Lung (tissue), 12 donors: ENCODE measurements around the gene MOB4. TPM values are rescaled to one million over a fixed set of nuclear protein-coding genes. Genes with fewer than 3 reads are reported as not detected.

Source experiments
- ATAC-seq: fragments of 200-7000 bp; cut with Tn5 transposase; one replicate; pipeline ENCODE4 v1.9.1; 2020; ENCODE audit warnings: moderate number of reproducible peaks; ENCODE audit not compliant: insufficient read depth, low FRiP score
- DNase-seq, 3 donors: peaks; one replicate each; pipeline ENCODE4 v3.0.0-alpha.2; 2013 to 2017
- H3K27ac ChIP-seq, 2 donors: one replicate each; pipeline ENCODE4 v1.5.1; 2013; ENCODE audit warnings: mild to moderate bottlenecking in 2 of 2, moderate library complexity in 2 of 2, control low read depth in 1 of 2, inconsistent platforms in 1 of 2, low read depth in 1 of 2, low read length in 1 of 2
- H3K27me3 ChIP-seq, 3 donors: one replicate each; pipeline ENCODE4 v1.5.1; 2013; ENCODE audit warnings: low read length in 2 of 3; ENCODE audit not compliant: control insufficient read depth in 3 of 3, insufficient read depth in 3 of 3
- H3K36me3 ChIP-seq, 4 donors: one replicate each; pipeline ENCODE4 v1.5.1; 2013; ENCODE audit warnings: low read length in 4 of 4, mild to moderate bottlenecking in 1 of 4, moderate library complexity in 1 of 4; ENCODE audit not compliant: control insufficient read depth in 4 of 4, insufficient read depth in 4 of 4
- H3K4me1 ChIP-seq, 5 donors: one replicate each; pipeline ENCODE4 v1.5.1; 2013; ENCODE audit warnings: low read length in 5 of 5, mild to moderate bottlenecking in 2 of 5, moderate library complexity in 1 of 5; ENCODE audit not compliant: control insufficient read depth in 5 of 5, insufficient read depth in 5 of 5
- H3K4me3 ChIP-seq: one replicate; pipeline ENCODE4 v1.5.1; 2013; ENCODE audit warnings: mild to moderate bottlenecking, control low read depth, moderate library complexity
- H3K9ac ChIP-seq, 2 donors: one replicate each; pipeline ENCODE4 v1.5.1; 2013; ENCODE audit warnings: low read length in 2 of 2, control low read depth in 1 of 2; ENCODE audit not compliant: insufficient read depth in 1 of 2
- H3K9me3 ChIP-seq, 4 donors: one replicate each; pipeline ENCODE4 v1.5.1; 2013; ENCODE audit warnings: low read length in 3 of 4, mild to moderate bottlenecking in 1 of 4, moderate library complexity in 1 of 4; ENCODE audit not compliant: control insufficient read depth in 4 of 4, insufficient read depth in 3 of 4
- WGBS, 2 donors: extraction: QIAGEN DNeasy Blood & Tissue Kit; methylation state at CpG; one replicate each; pipeline ENCODE4 v1.1.7; 2013; 5-methylcytosine and 5-hydroxymethylcytosine counted together
- polyA plus RNA-seq, 2 donors: library from polyadenylated mRNA; stranded (reverse); fragments of 200-250 nt; gene quantifications; one replicate each; pipeline ENCODE4 v1.2.1, GENCODE V29; 2013
- total RNA-seq, 2 donors: library from RNA; depleted of rRNA in 1 of 2; stranded (reverse); fragments of >200 nt in 1 of 2; gene quantifications; one replicate each; pipeline ENCODE4 v1.2.1, GENCODE V29; 2014 to 2021
- TF ChIP-seq, protein P1 (sequence below): IDR thresholded peaks from 2 replicates; pipeline ENCODE4 v1.5.1; 2012; ENCODE audit warnings: mild to moderate bottlenecking; ENCODE audit errors: control extremely low read depth, extremely low read depth
- donor health status: control.
- donor health status: control.
- donor health status: Bipolar disorder and iron deficiency.
- donor health status: healthy.
- donor health status: DM: yes; HTN: yes; CAD: no.

Gene MOB4
- total and polyA plus RNA-seq, 4 donors: 18.9 to 48.1 (median 26.0) TPM

GRCh38 chr2:197500503-197501131 lies 15.2 kb upstream of the MOB4 start:
- H3K4me1 ChIP-seq: peaks cover 0 to 20% (median 10%) of the 10 kb centered on the region in 5 donors
- DNase-seq: peak in 2 of 3 donors; percentile 34 to 61
- H3K36me3 ChIP-seq: peaks cover 9 to 35% (median 24%) of the 10 kb centered on the region in 4 donors
- H3K9me3 ChIP-seq: no peaks in the 10 kb centered on the region
- 0 to 1% methylated on average over 29 to 30 of the region's 30 CpGs for WGBS, 2 donors
- no peak for ATAC-seq
- peak overlapping the region; percentile 74 to 100 for H3K9ac ChIP-seq
- TF ChIP-seq, protein P1, sequence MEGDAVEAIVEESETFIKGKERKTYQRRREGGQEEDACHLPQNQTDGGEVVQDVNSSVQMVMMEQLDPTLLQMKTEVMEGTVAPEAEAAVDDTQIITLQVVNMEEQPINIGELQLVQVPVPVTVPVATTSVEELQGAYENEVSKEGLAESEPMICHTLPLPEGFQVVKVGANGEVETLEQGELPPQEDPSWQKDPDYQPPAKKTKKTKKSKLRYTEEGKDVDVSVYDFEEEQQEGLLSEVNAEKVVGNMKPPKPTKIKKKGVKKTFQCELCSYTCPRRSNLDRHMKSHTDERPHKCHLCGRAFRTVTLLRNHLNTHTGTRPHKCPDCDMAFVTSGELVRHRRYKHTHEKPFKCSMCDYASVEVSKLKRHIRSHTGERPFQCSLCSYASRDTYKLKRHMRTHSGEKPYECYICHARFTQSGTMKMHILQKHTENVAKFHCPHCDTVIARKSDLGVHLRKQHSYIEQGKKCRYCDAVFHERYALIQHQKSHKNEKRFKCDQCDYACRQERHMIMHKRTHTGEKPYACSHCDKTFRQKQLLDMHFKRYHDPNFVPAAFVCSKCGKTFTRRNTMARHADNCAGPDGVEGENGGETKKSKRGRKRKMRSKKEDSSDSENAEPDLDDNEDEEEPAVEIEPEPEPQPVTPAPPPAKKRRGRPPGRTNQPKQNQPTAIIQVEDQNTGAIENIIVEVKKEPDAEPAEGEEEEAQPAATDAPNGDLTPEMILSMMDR: no peak
- peak overlapping the region; percentile 87 to 97 for H3K27ac ChIP-seq
- peak overlapping the region; percentile 88 for H3K4me3 ChIP-seq
- no peaks in the 10 kb centered on the region for H3K27me3 ChIP-seq

DNA sequence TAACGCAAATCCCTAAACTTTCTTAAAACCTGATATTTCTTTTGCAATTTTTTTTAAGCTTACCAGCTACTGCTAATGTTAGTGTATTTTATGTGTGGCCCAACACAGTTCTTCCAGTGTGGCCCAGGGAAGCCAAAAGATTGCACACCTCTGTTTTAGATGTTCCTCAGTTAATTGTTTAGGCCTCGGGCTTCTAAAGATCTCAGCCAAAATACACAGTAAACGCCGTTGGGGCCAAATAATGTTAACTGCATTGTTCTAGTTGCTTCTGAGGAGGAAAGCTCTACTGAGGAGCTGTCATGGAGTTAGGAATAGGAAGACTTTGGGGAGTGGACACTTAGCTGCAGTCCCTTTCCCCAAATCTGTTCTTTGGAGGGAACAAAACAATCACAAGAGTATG lies 13.7 kb upstream of the MOB4 start:
- no peak overlapping the region for H3K27ac ChIP-seq

DNA sequence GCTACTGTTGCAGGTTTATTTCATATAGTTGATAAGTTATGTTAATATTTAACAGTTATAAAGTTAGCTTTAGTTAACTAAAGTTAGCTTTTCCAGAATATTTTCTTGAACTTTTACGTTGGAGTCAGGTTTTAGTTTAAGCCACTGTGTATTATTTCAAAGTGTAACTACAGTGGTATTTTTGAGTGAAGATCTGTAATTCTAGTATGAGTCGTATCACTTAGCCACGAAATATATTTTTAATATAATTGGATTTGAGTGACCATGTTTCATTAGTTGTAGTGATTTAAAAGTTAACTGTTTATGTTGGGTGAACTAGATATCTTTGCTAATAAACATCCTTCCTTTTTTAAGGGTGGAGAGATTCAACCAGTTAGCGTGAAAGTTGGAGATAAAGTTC lies 13.2 kb upstream of the MOB4 start:
- Histone ChIP-seq H3K27ac (no peak overlapping the region), H3K9me3 (no peaks in the 10 kb centered on the region), H3K4me1 (peaks cover 0 to 19% (median 8%) of the 10 kb centered on the region in 5 donors), H3K36me3 (peaks cover 5 to 20% (median 11%) of the 10 kb centered on the region in 4 donors), H3K4me3 (no peak overlapping the region), H3K9ac (no peak overlapping the region), H3K27me3 (no peaks in the 10 kb centered on the region)
- WGBS, 2 donors: 82 to 86% methylated on average over 4 of the region's 4 CpGs
- ATAC-seq (no peak), DNase-seq (no peak)
- TF ChIP-seq, protein P1: no peak

More for the DNA sequence above, 13.7 kb upstream of the MOB4 start:
- 59 to 78% methylated on average over 4 of the region's 4 CpGs for WGBS, 2 donors
- no peak overlapping the region for H3K4me3 ChIP-seq
- peak overlapping the region in 1 of 2 donors; percentile 58 for H3K9ac ChIP-seq
- peaks cover 0 to 20% (median 10%) of the 10 kb centered on the region in 5 donors for H3K4me1 ChIP-seq
- TF ChIP-seq, protein P1: no peak
- DNase-seq (no peak), ATAC-seq (no peak)
- H3K27me3 ChIP-seq: no peaks in the 10 kb centered on the region
- no peaks in the 10 kb centered on the region for H3K9me3 ChIP-seq
- peaks cover 5 to 23% (median 14%) of the 10 kb centered on the region in 4 donors for H3K36me3 ChIP-seq
